NB4 (cell line): Measurements from ENCODE around the gene ADAM12.

Experiments
- CTCF ChIP-seq: IDR thresholded peaks from one replicate; pipeline ENCODE4 v1.5.1; 2012; ENCODE audit warnings: low read depth, low read length
- POLR2A ChIP-seq: IDR thresholded peaks from 2 replicates; pipeline ENCODE4 v1.6.1; 2011; ENCODE audit warnings: mild to moderate bottlenecking; ENCODE audit not compliant: insufficient read length; ENCODE audit errors: extremely low read depth

- TF ChIP-seq POLR2A = no peak
- no peak for TF ChIP-seq CTCF
These were observed 99.5 kb downstream of the ADAM12 start for GRCh38 chr10:126288547-126289493.
